HCT116 (cell line): Measurements from ENCODE around the gene KPNA5. TPM values are rescaled to one million over a fixed set of nuclear protein-coding genes. Genes with fewer than 3 reads are reported as not detected.

ENCODE experiments used
- ATAC-seq: fragments of 200-7000 bp; cut with Tn5 transposase; 2 replicates; pipeline ENCODE4 v1.9.1; 2020; ENCODE audit warnings: mild to moderate bottlenecking, moderate library complexity
- BruUV-seq: library from RNA; stranded (reverse); fragments of 400-500 nt; replicated peaks from 2 replicates; lab custom pipeline; 2021; lab: Mats Ljungman, UMichigan
- CTCF ChIA-PET: fragments of 300-600 bp; sonication (Branson Sonifier 250); formaldehyde crosslinking; loops from one replicate; lab custom pipeline; 2021; ENCODE audit warnings: antibody characterized with exemption; lab: Charles Lee
- POLR2A ChIA-PET: fragments of 300-600, 350-600 bp; sonication (Branson Sonifier 250); formaldehyde crosslinking; loops from one replicate; lab custom pipeline; 2021; ENCODE audit warnings: antibody characterized with exemption; lab: Charles Lee
- RAD21 ChIA-PET, 2 experiments: fragments of 300-600 bp; sonication (Branson Sonifier 250); formaldehyde crosslinking; loops; one replicate each; lab custom pipeline; 2023; ENCODE audit warnings: low total read pairs in 2 of 2; ENCODE audit not compliant: uncharacterized antibody in 2 of 2, unreplicated experiment in 2 of 2, low non-redundant PET in 1 of 2; lab: Charles Lee
- DNase-seq: peaks from one replicate; pipeline ENCODE4 v3.0.0-alpha.2; 2010; ENCODE audit warnings: low read depth, low spot score
- H2AFZ ChIP-seq: fragments of 200-600 bp; shearing (Covaris generic), sonication (generic); 2 replicates; pipeline ENCODE4 v1.6.1; 2017; ENCODE audit warnings: low read depth, mixed run types, mixed read lengths, antibody characterized with exemption, low read length; ENCODE audit not compliant: poor library complexity, severe bottlenecking
- H3K27ac ChIP-seq: 2 replicates; pipeline ENCODE4 v1.5.1; 2012; ENCODE audit warnings: low read depth, low read length
- H3K27me3 ChIP-seq: fragments of 200-600 bp; sonication (generic); 2 replicates; pipeline ENCODE4 v1.6.1; 2016; ENCODE audit warnings: mixed run types, low read length, mixed read lengths; ENCODE audit not compliant: insufficient read depth
- H3K36me3 ChIP-seq, 2 experiments: fragments of 200-500 bp in 1 of 2; fragments of 200-600 bp in 1 of 2; sonication (Bioruptor generic) in 1 of 2; sonication (generic) in 1 of 2; 2 replicates each; pipeline versions ENCODE4 v1.5.1 to v1.6.1; 2014 to 2016; ENCODE audit warnings: low read length in 2 of 2, inconsistent platforms in 1 of 2, mixed read lengths in 1 of 2, mixed run types in 1 of 2; ENCODE audit not compliant: insufficient read depth in 2 of 2, control insufficient read depth in 1 of 2
- H3K4me1 ChIP-seq, 2 experiments: fragments of 200-600 bp in 1 of 2; sonication (generic) in 1 of 2; 2 replicates each; pipeline versions ENCODE4 v1.5.1 to v1.6.1; 2012 to 2017; ENCODE audit warnings: low read length in 2 of 2, inconsistent platforms in 1 of 2, mild to moderate bottlenecking in 1 of 2, mixed read lengths in 1 of 2, mixed run types in 1 of 2, moderate library complexity in 1 of 2; ENCODE audit not compliant: insufficient read depth in 2 of 2, control insufficient read depth in 1 of 2
- H3K4me2 ChIP-seq: fragments of 200-600 bp; sonication (generic); 2 replicates; pipeline ENCODE4 v1.6.1; 2017; ENCODE audit warnings: mixed run types, low read length, mixed read lengths
- H3K4me3 ChIP-seq, 2 experiments: fragments of 200-600 bp in 1 of 2; sonication (generic) in 1 of 2; replicated peaks in 1 of 2; 2 replicates each; pipeline ENCODE4 v1.5.1; 2011 to 2016; ENCODE audit warnings: low read length in 2 of 2, control low read depth in 1 of 2, low read depth in 1 of 2, mild to moderate bottlenecking in 1 of 2, mixed read lengths in 1 of 2, mixed run types in 1 of 2
- H3K79me2 ChIP-seq: fragments of 200-600 bp; sonication (generic); 2 replicates; pipeline ENCODE4 v1.6.1; 2017; ENCODE audit warnings: mild to moderate bottlenecking, mixed run types, low read length, moderate library complexity, mixed read lengths; ENCODE audit not compliant: insufficient read depth
- H3K9ac ChIP-seq: fragments of 200-600 bp; sonication (generic); 2 replicates; pipeline ENCODE4 v1.6.1; 2016; ENCODE audit warnings: low read length, mixed read lengths
- H3K9me2 ChIP-seq: fragments of 200-600 bp; sonication (generic), shearing (Covaris generic); 2 replicates; pipeline ENCODE4 v1.6.1; 2017; ENCODE audit warnings: mixed run types, mild to moderate bottlenecking, moderate library complexity; ENCODE audit not compliant: insufficient read depth
- H3K9me3 ChIP-seq, 2 experiments: fragments of 200-500 bp in 1 of 2; fragments of 200-600 bp in 1 of 2; sonication (Bioruptor generic) in 1 of 2; sonication (generic) in 1 of 2; 2 replicates each; pipeline ENCODE4 v1.6.1; 2014 to 2017; ENCODE audit warnings: low read length in 2 of 2, mixed read lengths in 2 of 2, inconsistent platforms in 1 of 2, low read depth in 1 of 2, mild to moderate bottlenecking in 1 of 2, mixed run types in 1 of 2, moderate library complexity in 1 of 2; ENCODE audit not compliant: control insufficient read depth in 1 of 2, insufficient read depth in 1 of 2
- H4K20me1 ChIP-seq: fragments of 200-600 bp; sonication (generic), shearing (Covaris generic); 2 replicates; pipeline ENCODE4 v1.6.1; 2017; ENCODE audit warnings: mixed run types, mild to moderate bottlenecking, moderate library complexity; ENCODE audit not compliant: insufficient read depth
- ATF3 ChIP-seq: IDR thresholded peaks from 2 replicates; pipeline ENCODE4 v1.6.1; 2012
- CBX3 ChIP-seq: IDR thresholded peaks from 2 replicates; pipeline ENCODE4 v1.6.1; 2012; ENCODE audit warnings: low read depth
- CEBPB ChIP-seq: IDR thresholded peaks from 2 replicates; pipeline ENCODE4 v1.6.1; 2012; ENCODE audit warnings: low read depth
- CTCF ChIP-seq, 3 experiments: fragments of 200-600 bp in 1 of 3; sonication (generic) in 1 of 3; IDR thresholded peaks in 2 of 3; conservative IDR thresholded peaks in 1 of 3; 2 replicates each; pipeline ENCODE4 v1.5.1; 2012 to 2017; ENCODE audit warnings: low read depth in 2 of 3, low read length in 2 of 3, antibody characterized with exemption in 1 of 3, borderline replicate concordance in 1 of 3, control low read depth in 1 of 3, mild to moderate bottlenecking in 1 of 3, mixed read lengths in 1 of 3, mixed run types in 1 of 3, moderate library complexity in 1 of 3; ENCODE audit not compliant: insufficient read depth in 1 of 3
- ELF1 ChIP-seq: IDR thresholded peaks from 2 replicates; pipeline ENCODE4 v1.6.1; 2012; ENCODE audit warnings: low read depth, borderline replicate concordance
- FOSL1 ChIP-seq: IDR thresholded peaks from 2 replicates; pipeline ENCODE4 v1.6.1; 2012; ENCODE audit warnings: low read depth
- JUND ChIP-seq: IDR thresholded peaks from 2 replicates; pipeline ENCODE4 v1.6.1; 2012
- POLR2A ChIP-seq: IDR thresholded peaks from 2 replicates; pipeline ENCODE4 v1.7.0; 2011; ENCODE audit warnings: borderline replicate concordance; ENCODE audit not compliant: insufficient read depth, insufficient read length; ENCODE audit errors: extremely low read depth
- RAD21 ChIP-seq: IDR thresholded peaks from 2 replicates; pipeline ENCODE4 v1.6.1; 2012; ENCODE audit warnings: low read depth, mild to moderate bottlenecking
- REST ChIP-seq: IDR thresholded peaks from 2 replicates; pipeline ENCODE4 v1.6.1; 2012; ENCODE audit warnings: low read depth
- SP1 ChIP-seq: IDR thresholded peaks from 2 replicates; pipeline ENCODE4 v1.6.1; 2012; ENCODE audit warnings: low read depth
- SRF ChIP-seq: IDR thresholded peaks from 2 replicates; pipeline ENCODE4 v1.6.1; 2012; ENCODE audit warnings: low read depth
- TCF7L2 ChIP-seq: IDR thresholded peaks from 2 replicates; pipeline ENCODE4 v1.7.0; 2011; ENCODE audit warnings: borderline replicate concordance, inconsistent platforms; ENCODE audit not compliant: insufficient read depth, insufficient read length; ENCODE audit errors: extremely low read depth
- YY1 ChIP-seq: IDR thresholded peaks from 2 replicates; pipeline ENCODE4 v1.6.1; 2011; ENCODE audit warnings: low read length, low read depth, moderate library complexity, mild to moderate bottlenecking; ENCODE audit not compliant: insufficient replicate concordance; ENCODE audit errors: extremely low read depth
- ZBTB33 ChIP-seq: IDR thresholded peaks from 2 replicates; pipeline ENCODE4 v1.6.1; 2011; ENCODE audit warnings: mild to moderate bottlenecking, low read length, moderate library complexity; ENCODE audit not compliant: insufficient replicate concordance; ENCODE audit errors: extremely low read depth
- ZFX ChIP-seq: fragments of 450-650 bp; IDR thresholded peaks from 2 replicates; pipeline ENCODE4 v1.6.1; 2017
- ZNF274 ChIP-seq: fragments of 200-500 bp; sonication (Bioruptor generic); IDR thresholded peaks from 2 replicates; pipeline ENCODE4 v1.6.1; 2014; ENCODE audit warnings: mild to moderate bottlenecking, low read depth, low read length, inconsistent platforms
- intact Hi-C: fragments of 100-400 bp; cut with micrococcal nuclease; formaldehyde crosslinking; loops from 2 replicates; pipeline ENCODE4 v1.10.0; 2022
- total RNA-seq: library from RNA; stranded (reverse); gene quantifications from one replicate; pipeline ENCODE4 v1.2.1, GENCODE V29; 2021; ENCODE audit not compliant: unreplicated experiment

The KPNA5 gene
- total RNA-seq, 1 experiment from 2014 or later: 9.8 TPM

GRCh38 chr6:116762235-116762634 lies 81.2 kb downstream of the KPNA5 start:
- H2AFZ ChIP-seq: peak overlapping the region; percentile 40
- H3K4me3 ChIP-seq: no peak overlapping the region
- ChIA-PET RAD21 (no interaction called here), POLR2A (no interaction called here), CTCF (no interaction called here)
- intact Hi-C loops: no loop called here
- H3K79me2 ChIP-seq: no peaks in the 10 kb centered on the region
- no peaks in the 10 kb centered on the region for H3K27me3 ChIP-seq
- H3K4me2 ChIP-seq: no peak overlapping the region
- BruUV-seq: no TSS peak
- H3K9ac ChIP-seq: no peak overlapping the region
- H3K9me3 ChIP-seq: no peaks in the 10 kb centered on the region
- ATAC-seq: no peak
- H3K4me1 ChIP-seq: no peaks in the 10 kb centered on the region
- no peaks in the 10 kb centered on the region for H4K20me1 ChIP-seq
- H3K27ac ChIP-seq: no peak overlapping the region
- DNase-seq: no peak
- no peaks in the 10 kb centered on the region for H3K36me3 ChIP-seq
- no peaks in the 10 kb centered on the region for H3K9me2 ChIP-seq
- TF ChIP-seq ZBTB33: no peak
- TF ChIP-seq FOSL1: no peak
- no peak for TF ChIP-seq YY1
- no peak for TF ChIP-seq SRF
- TF ChIP-seq ZNF274: no peak
- no peak for TF ChIP-seq CTCF (IDR thresholded peaks at IDR 0.05 in 2 of 3, conservative IDR thresholded peaks at IDR 0.05 in 1 of 3; ENCODE audit: borderline replicate concordance in 1 of 3, insufficient read depth in 1 of 3, low read depth in 2 of 3, low read length in 2 of 3)
- no peak for TF ChIP-seq ELF1
- TF ChIP-seq ZFX: no peak
- TF ChIP-seq CBX3: no peak
- no peak for TF ChIP-seq SP1
- TF ChIP-seq CEBPB: no peak
- no peak for TF ChIP-seq RAD21
- TF ChIP-seq TCF7L2: no peak
- TF ChIP-seq REST: no peak
- TF ChIP-seq JUND: no peak
- no peak for TF ChIP-seq POLR2A
- no peak for TF ChIP-seq ATF3
